Fibroblast of villous mesenchyme (primary cell): ENCODE measurements around the gene PCDH12. TPM values are rescaled to one million over a fixed set of nuclear protein-coding genes. Genes with fewer than 3 reads are reported as not detected.

Experiments
- DNase-seq: peaks from one replicate; pipeline ENCODE4 v3.0.0-alpha.2; 2010; ENCODE audit warnings: low read depth
- H3K4me3 ChIP-seq: 2 replicates; pipeline ENCODE4 v1.5.1; 2011; ENCODE audit warnings: low read depth, mild to moderate bottlenecking, low read length
- total RNA-seq: library from RNA; depleted of rRNA; stranded (reverse); fragments of >200 nt; gene quantifications from 2 replicates; pipeline ENCODE4 v1.2.3, GENCODE V29; 2012
- TF ChIP-seq, protein P1 (sequence below): IDR thresholded peaks from 2 replicates; pipeline ENCODE4 v1.5.1; 2012; ENCODE audit warnings: low read depth, mild to moderate bottlenecking, low read length; ENCODE audit not compliant: insufficient read depth

Gene PCDH12
- total RNA-seq, 1 donor, result under 0.01 TPM

DNA sequence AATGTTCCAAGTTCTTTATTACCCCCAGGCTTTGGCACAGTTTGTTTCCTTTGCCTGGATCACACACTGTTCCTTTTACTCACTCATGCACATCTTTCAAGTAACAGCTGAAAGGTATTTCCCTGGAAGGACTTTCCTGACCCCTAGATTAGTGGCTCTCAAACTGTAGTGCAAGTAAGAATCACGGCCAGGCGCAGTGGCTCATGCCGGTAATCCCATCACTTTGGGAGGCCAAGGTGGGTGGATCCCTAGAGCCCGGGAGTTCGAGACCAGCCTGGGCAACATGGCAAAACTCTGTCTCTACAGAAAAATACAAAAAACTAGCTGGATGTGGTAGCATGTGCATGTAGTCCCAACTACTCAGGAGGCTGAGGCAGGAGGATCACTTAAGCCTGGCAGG is 53.5 kb downstream of the PCDH12 start:
- TF ChIP-seq, protein P1, sequence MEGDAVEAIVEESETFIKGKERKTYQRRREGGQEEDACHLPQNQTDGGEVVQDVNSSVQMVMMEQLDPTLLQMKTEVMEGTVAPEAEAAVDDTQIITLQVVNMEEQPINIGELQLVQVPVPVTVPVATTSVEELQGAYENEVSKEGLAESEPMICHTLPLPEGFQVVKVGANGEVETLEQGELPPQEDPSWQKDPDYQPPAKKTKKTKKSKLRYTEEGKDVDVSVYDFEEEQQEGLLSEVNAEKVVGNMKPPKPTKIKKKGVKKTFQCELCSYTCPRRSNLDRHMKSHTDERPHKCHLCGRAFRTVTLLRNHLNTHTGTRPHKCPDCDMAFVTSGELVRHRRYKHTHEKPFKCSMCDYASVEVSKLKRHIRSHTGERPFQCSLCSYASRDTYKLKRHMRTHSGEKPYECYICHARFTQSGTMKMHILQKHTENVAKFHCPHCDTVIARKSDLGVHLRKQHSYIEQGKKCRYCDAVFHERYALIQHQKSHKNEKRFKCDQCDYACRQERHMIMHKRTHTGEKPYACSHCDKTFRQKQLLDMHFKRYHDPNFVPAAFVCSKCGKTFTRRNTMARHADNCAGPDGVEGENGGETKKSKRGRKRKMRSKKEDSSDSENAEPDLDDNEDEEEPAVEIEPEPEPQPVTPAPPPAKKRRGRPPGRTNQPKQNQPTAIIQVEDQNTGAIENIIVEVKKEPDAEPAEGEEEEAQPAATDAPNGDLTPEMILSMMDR, result no peak
- H3K4me3 ChIP-seq, result no peak overlapping the region
- DNase-seq, result no peak

DNA sequence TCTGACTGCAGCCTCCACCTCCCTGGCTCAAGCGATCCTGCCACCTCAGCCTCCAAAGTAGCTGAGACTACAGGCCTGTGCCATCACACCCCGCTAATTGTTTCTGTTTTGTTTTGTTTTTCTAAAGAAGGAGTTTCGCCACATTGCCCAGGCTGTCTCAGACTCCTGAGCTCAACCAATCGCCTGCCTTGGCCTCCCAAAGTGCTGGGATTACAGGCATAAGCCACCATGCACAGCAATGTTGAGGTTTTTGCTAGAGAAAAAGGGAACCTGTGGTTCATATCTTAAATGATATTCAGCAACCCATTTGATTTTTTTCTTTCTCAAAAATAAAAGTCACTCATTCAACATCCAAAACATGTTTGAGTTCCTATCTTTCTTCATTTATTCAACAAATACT is 54.7 kb downstream of the PCDH12 start:
- TF ChIP-seq, protein P1, result no peak
- no peak overlapping the region for H3K4me3 ChIP-seq
- DNase-seq, result no peak

DNA sequence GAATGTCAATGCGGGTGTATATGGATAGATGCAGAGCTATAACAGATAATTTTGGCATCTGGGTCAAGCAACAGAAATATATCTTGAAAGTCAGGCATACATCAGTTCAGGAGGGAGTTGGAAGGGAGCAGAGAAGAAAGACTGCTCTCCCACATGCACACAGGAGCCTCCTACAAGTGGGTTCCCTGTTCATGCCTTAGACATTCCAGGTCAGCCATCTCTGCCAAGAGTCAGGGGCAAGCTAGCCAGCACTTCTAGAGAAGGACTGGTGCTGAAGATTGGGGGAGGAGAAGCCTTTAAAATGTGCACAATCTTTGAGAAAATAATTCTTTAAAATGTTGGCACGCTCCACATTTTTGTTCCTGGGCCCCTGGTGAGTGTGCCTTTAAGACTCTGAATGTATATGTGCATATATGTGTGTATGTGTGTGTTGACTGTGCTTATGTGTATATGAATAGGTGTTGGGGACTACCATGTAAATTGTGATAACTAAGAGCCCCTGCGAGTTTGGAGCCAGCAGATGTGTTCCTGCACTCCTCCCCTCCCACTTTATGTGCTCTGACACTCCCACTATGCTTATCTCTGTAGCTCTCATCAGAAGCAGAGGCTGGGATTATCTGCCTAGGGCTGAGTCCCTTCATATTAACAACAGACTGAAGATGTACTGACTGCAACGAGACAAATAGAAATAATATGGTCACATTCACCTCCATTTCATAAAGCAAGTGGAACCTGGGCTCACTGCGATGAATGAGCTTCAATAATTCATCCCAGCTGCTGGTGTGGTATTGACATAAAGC is 55.8 kb downstream of the PCDH12 start:
- TF ChIP-seq, protein P1, result no peak
- H3K4me3 ChIP-seq, result no peak overlapping the region
- no peak for DNase-seq

DNA sequence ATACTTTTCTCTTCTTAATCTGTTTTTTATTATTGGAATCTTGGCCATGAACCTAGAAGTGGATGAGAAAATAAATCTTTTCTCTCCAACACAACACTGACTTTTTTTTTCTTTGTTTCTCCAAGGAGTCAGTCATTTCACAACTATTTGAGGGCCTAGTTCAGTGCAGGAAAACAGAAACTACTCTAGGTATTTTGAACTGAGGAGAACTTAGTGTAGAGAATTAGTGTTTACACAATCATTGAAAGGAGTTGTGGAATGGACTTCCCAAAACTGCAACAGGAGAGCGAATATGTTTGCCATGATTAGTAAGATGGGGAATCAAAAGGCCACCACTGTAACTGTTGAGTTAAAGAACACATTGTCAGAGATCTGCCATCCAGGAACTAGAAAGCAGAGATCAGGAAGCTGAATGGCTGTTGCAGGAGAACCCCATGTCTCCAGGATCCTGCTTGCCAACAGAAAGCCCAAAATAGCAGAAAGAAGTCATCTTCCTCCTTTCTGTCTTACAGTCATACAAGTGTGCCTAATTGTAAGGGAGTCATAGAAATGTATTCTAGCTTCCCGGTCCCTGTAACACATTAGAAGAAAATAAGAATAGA is 59.5 kb downstream of the PCDH12 start:
- no peak overlapping the region for H3K4me3 ChIP-seq
- DNase-seq, result no peak
- TF ChIP-seq, protein P1, result no peak

DNA sequence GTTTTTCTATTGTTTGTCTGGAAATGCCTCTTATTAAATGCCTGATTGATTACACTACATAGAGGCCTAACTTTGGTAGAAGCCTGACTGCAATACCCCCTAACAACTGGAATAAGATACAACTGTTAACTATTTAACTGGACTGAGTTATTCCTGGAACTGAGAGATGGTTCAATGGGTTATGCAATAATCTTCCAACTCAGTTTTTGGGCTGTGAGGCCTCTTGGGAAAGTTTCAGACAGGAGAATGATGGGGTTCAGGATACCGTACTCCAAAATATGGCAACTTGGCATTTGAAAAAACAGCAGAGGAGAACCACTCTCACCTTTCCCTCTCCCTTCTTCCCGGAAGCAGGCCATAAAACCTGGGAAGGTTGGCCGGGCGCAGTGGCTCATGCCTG is 60.6 kb downstream of the PCDH12 start:
- no peak for DNase-seq
- H3K4me3 ChIP-seq, result no peak overlapping the region
- TF ChIP-seq, protein P1, result no peak

Other genes with a start within 250 kb of the PCDH12 start
- gene PCDH1, start 79.8 kb downstream of the PCDH12 start, total RNA-seq, result 0.43 and 3.5 TPM in 2 replicates
- gene DELE1, start 34.3 kb downstream of the PCDH12 start, total RNA-seq, result 34.1 and 40.6 TPM in 2 replicates
- 56.7 and 76.9 TPM in 2 replicates for gene RNF14, start 10.9 kb upstream of the PCDH12 start, total RNA-seq
- 54.8 and 59.6 TPM in 2 replicates for gene GNPDA1, start 54.8 kb upstream of the PCDH12 start, total RNA-seq
- gene NDFIP1, start 150.6 kb upstream of the PCDH12 start, total RNA-seq, result 92.0 and 124 TPM in 2 replicates